ENCODE data around the gene CHCHD3.

Gene CHCHD3

DNA sequence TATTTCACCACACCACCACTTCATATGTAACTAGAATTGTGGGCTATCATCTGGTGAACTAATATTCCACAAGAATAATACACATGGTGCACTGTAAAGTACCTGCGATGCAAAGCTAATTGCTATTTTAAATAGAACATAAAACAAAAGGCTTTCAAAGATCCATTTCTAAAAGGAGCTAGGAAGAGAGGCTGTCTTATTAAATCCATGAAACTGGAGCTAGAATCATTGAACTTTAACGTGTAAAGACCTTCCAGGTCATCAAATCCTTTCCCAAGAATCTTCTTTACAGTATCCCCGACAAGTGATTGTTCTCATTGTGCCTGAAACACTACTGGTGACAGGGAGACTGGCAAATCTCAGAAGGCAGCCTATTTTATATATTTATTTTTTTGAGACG is 224.9 kb downstream of the CHCHD3 start:
- DNase-seq = no peak

DNA sequence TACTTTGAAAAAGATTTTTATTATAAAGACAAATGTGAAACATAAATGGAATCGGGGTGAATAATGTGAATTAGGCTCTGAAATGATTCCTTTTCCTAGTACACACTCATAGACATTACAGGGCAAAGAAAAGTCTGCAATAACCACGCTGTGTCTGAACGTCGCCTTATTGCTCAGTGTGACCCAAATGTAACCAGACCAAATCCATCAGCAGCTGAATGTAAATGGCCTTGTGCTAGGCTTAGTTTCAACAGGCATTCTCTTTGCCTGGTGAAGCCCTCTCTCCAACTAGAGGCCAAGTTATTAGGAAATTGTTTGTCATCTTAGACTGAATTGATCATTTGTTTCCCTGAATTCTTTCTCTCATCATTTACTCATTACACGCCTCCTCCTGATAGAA is 225.5 kb downstream of the CHCHD3 start:
- DNase-seq = no peak

DNA sequence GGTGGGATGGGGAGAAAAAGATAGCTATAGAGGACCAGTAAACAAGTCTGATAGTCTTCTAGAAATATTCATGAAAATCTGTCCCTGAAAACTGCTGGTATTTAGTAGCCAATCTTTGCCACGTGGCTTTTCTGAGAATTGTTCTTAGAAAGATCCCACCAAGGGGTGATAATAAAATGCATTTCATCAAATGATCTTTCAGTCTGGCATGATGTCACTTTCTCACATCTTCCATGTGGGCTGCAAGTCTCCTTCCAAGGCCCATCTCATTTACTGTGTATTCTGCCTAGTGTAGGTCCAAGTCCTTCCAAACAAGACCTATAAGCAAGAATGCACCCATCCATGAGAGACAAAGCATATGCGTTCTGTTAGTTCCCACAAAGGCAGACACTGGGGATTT is 226.0 kb downstream of the CHCHD3 start:
- DNase-seq = no peak

DNA sequence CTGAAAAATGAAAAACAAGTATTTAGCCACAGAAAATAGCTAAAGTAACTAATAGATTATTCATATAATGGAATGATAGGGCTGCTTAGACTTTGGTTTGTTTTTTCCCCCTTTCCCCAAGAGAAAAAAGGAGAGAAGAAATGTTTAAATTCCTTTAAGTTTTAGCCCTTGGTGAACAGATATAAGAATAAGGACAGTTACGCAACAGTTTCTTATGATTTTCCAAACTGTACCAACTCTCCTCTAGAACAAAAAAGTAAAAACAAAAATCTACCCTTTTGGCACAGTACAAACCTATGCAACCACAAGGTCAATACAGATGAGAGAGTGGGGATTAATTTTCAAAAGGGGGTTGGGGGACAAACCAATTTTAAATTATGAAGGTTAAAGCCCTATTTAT is 227.7 kb downstream of the CHCHD3 start:
- DNase-seq = no peak

DNA sequence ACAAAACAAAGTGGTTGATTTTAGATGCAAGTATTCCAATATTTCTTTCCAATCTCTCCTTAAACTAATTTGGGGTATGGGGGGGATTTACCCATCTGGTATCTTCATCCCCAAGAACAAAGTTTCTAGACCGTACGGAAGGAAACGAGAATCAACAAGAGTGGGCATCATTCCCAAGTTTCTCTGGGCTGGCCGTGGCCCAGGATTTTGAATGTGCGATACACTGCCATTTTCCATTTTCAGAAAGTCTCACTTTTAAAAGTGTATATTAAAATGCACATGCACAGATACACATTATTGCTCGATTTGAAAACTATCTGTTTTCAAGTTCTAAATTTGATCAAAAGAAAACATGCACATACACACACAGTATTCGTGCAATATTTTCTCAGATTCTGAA is 234.5 kb downstream of the CHCHD3 start:
- DNase-seq = no peak

DNA sequence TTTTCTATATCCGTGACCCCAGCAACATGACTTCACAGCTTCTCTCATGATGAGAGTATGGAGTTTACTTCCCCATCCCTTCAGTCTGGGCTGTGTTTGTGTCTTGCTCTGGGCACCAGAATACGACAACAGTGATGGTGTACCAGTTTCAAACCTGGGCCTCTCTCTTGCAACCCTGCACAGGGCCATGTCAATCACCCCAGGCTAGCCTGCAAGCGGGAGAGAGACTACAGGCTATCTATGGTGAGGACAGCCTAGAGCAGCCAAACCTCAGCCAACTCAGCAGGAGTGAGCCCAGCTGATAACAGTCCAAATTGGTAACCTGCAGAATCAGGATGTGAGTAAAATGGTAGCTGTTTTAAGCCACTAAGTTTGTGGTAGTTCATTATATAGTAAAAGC is 235.8 kb downstream of the CHCHD3 start:
- no peak for DNase-seq

DNA sequence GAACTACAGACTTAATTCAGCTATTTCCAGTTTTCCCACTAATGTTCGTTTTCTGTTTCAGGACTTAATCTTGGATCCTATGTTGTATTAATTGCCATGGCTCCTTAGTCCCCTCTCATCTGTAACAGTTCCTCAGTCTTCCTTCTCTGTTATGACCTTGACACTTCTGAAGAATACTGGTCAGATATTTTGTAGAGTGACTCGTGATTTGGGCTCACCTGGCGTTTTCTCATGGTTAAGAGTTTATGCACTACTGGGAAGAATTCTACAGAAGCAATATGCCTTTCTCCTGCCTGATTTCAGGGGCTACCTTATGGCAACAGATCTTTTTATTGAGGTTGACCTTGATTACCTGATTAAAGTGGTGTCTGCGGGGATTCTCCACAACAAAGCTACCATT is 239.4 kb downstream of the CHCHD3 start:
- DNase-seq = no peak

DNA sequence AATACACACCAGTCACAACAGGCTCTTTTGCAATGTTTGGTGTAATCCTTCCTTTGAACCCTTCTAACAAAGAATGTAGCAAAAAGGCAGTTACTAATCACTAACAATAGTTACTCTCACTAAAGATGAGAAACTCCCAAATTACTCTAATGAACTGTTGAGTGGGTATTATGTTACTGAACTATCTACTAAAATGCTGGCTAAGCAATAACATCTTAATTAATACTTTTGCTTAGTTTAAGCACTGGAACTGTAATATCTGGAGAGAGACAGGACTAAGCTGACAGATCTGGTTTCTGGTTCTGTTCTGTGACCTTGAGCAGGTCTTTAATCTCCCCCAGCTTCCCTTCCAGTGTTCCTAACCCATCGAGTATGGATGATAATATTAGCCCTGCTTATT is 241.7 kb downstream of the CHCHD3 start:
- no peak for DNase-seq

DNA sequence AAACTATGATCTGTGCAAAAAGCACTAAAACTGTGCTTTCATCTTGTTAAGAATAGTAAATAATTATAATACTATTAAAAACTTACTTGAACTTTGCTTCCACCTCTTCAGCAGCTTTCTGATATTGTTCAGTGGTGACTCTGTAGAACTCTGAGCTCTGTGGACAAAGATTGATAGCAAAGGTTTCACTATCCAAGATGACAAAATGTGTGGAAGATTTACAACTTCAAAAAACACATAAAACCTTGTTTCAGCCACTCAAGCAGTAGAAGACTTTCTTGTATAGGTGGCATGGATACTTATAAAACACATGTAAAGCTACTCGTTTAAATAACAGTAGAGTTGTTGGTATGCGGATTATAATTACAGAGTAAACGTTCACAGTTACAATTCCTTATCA is 243.6 kb downstream of the CHCHD3 start:
- no peak for DNase-seq

DNA sequence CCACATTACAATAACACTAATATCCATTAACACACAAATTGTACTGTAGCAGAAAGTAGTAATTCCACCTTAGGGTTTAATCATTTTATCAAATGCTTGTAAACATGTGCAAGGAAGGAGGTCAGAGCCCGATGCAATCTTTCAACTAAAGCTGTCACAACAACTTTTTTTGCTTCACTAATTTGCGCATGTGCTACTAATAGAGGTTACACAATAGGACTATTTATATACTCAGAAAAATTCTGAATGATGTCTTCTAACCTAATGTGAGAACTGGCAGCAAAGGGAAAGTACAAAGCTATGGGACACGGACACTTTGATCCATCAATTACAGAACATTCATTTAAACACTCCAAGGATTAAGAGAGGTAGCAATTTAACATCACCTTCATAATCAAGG is 244.4 kb downstream of the CHCHD3 start:
- DNase-seq = no peak

DNA sequence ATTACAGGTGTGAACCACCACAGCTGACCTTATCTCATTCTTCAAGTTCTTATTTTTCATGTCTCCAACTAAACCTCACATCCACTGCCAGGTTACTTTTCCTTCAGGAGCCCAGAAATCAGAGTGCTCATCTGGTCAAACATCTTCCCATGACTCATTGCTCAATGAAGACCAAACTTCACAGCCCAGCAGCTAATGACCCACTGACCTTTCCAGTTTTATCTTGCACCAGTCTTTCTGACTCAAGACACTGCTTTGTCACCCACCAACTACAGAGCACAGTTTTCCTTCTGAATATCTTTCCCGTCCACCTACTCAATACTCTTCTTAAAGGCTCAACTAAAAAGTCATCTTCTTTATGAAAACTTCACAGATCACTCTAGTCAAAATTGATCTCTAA is 245.1 kb downstream of the CHCHD3 start:
- no peak for DNase-seq

DNA sequence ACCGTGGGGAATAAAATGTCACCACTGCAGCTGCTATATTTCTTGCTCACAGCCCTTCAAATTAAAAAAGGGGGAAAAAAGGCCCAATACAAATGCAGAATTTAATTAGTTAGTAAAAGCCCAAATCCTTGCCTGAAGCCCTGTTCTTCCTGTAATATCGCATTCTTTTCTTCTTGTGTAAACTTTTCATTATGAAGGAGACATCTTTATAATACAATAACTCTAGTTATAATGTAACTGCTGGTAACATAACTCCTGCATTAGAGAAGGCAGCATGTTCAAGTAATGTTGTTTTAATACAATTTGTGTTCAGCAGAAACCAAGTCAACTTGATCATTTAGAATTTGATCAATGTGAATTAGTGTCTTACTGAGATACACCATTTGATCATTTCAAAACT is 250.9 kb downstream of the CHCHD3 start:
- no peak for DNase-seq

DNA sequence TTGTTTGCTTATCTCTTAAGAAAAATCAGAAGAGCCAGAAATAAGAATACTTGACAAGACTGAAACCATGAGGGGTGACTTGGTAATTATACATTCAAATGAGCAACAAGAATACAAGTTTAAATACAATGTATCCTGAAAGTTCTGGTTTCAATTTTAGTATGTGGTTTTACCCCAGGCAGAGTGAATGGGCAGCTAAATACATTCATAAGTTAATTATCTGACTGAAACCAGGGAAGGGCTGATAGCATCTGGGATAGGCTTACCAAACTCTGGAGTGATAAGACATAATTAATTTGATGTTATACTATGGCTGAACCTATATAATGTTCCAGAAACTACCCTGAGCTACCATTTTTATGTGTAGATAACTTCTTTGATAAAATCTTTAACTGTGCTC is 253.4 kb downstream of the CHCHD3 start:
- no peak for DNase-seq

DNA sequence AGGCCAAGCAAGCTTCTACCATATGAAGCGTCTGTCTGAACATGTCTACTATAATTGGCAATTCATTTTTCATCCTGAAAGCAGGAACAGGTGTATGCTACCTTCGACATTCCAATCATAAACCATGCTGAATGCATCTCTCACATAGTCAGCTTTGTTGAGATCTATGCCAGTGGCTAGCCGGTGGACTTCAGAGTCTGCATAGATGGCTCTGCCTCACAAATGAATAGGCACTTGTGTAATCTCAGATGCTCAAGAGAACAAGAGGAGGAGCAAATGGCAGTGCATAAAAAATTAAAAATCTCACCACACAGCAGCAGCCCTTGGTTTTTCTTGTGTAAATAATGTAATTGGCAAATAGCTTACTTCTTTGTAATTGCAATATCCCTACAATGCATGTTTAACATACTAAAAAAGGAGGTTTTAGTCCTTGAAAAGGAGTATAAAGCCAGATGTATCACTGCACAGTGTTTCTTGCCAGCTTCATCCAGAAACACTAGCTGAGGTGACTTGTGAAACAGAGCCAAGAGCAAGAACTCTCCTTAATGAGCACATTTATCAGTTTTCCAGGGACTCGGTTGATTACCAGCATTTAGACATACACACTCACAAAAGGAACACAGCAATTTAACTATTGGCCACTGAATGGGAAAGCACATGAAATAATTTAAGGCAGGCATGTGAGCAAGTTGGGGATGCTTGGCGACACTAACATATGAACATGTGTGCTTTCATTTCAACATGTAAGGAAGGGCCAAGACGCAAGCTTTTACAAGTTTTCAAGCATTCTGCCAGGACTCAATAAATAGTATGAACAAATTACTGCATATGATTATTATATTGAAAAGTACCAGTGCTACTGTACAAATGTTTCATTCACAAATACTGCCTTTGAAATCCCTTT is 255.7 kb downstream of the CHCHD3 start:
- no peak for DNase-seq

DNA sequence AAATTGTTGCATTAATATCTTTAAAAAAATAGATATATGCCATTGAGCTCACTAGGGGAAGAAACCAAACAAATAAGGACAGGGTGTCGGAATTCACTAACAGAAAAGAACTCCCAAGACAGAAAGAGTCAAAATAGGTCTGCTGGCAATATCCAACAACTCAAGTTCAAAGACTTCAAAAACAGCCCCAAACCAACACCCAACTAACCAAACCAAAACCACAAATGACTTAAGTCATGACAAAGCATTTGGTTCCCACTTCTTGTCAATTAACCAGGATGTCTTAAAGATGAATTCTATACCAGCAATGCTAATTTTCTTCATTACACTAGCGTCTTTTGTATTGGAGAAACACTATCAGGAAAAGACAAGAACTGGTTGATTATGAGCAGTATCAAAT is 256.7 kb downstream of the CHCHD3 start:
- no peak for DNase-seq

DNA sequence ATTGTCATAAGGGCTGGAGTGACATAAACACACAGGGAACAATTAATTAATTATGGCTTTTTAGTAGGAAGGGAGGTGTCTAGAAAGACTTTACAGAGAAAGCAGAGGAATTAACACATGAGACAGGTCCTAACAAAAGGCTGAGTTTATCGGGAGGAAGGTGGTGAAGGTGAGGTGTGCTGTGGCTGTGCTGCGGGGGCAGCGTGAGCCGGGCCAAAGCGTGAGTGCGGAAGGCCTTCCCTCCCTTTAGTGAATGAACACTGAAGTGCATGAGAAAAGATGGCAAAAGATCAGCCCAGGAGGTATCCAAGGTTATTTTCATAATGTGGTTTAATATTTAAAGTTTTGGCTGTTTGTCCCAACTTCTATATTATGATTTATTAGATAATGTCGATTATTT is 262.2 kb downstream of the CHCHD3 start:
- DNase-seq = no peak

DNA sequence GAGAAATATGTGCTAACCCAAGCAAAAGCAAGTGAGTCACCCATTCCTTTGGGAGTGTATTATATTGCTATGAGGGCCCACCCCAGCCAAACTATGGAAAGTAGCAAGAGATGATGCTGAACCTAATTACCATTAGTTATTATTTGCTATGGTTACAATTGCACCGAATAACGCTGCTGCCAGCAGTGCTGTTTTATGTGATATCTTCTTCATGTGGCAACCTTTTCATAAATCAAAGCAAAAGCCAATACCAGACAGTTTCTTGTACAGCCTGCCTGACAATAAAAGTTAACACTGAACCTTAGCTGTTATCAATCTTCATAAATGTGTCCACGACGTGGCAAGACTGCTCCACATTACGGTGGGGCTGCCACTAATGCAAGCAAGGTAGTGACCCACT is 263.9 kb downstream of the CHCHD3 start:
- DNase-seq = no peak

DNA sequence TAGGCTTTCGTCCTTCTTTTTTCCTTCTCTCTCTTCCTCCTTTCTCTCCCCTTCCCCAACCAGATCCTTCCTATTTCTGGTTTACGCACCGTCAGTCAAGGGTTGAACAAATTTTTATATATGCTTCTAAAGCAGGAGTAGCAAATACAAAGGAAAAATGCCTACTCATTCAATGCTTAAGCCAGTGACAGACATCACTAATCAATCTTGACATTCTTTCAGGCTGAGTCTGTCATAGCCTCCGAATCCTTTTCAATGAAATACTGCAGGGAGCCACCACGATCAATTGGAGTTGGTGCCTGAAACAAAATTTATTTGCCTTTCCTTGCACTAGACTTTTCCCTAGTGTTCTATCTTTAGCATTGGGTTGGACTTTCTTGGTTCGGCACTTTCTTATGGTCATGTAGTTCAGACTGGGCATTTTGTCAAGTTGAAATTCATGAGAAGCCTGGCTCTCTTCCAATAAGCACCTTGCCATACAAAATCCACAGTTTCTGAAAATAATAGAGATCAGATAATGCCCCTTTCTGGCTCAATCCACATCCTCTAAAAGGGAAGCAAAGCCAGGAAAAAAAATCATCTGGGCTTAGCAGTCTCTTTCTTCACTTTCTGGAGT is 266.1 kb downstream of the CHCHD3 start:
- peak; percentile 14 for DNase-seq

DNA sequence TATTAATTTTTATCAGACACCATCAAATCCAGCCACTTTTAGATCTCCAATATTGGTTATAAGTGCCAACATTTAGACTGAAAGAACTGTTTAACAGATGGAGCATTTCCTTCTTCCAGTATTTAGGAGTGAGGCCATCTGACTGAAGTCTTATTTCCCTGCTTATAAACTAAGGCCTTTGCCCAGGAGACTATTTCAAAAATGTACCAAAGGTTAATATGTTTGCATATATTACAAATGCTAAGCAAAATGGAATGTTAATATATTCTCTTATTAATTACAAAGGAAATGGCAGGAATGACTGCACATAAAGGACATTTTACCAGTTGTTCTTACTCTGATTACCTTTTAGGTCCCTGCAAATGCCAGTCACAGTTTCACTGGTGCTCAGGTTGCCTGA is 266.8 kb downstream of the CHCHD3 start:
- DNase-seq = no peak

DNA sequence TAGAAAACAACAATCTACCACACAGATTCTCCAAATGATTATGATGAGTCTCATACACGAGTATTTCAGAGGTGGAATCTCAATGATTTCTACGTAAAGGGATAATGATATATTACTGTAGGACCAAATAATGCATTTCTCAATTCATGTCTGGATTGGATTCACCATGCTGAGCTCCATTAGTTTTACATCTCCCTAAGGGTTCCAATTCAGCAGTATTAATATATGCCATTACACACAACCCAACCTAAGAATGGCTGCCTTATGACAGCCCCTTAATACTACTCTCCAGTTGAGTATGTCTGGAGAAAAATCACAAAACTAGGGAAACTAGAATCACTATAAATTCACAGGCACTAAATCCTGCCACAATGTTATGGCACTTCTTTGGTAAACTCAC is 271.3 kb downstream of the CHCHD3 start:
- no peak for DNase-seq

DNA sequence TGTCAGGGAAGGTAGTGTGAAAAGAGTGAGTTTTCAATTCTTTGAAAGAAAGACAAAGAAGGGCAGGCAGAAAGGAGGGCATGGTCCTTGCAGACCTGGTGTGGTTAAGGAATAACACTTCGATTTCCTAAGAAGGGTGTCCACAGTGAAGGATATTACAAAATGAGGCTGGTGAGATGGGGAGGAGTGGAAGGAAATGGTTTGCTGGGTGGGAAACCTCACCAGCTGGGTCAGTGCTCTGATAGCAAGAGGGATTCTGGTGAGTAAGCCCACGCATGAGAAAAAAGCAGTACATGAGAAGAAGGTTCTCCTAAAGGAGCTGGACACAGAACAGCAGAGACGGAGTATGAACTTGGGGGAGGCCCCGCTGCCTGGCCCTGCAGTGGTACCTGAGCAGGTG is 275.1 kb downstream of the CHCHD3 start:
- DNase-seq = no peak

DNA sequence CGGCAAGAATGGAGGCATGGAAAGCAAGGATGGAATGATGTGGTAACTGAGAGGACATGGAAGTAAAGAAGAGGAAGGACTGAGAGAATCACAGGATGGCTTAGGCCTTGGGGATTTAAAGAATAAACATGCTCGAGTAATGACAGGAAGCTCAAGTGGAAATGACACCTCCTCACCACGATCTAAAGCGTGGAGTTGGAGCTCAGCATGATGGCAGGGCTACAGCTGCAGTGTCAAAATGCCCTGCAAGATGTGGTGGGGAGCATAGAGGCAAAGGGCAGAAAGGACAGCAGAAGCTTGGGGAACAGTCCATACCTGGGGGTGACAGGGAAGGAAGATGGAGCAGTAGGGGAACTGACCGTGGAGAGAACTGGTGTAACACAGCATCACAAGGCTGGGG is 276.1 kb downstream of the CHCHD3 start:
- DNase-seq = no peak

DNA sequence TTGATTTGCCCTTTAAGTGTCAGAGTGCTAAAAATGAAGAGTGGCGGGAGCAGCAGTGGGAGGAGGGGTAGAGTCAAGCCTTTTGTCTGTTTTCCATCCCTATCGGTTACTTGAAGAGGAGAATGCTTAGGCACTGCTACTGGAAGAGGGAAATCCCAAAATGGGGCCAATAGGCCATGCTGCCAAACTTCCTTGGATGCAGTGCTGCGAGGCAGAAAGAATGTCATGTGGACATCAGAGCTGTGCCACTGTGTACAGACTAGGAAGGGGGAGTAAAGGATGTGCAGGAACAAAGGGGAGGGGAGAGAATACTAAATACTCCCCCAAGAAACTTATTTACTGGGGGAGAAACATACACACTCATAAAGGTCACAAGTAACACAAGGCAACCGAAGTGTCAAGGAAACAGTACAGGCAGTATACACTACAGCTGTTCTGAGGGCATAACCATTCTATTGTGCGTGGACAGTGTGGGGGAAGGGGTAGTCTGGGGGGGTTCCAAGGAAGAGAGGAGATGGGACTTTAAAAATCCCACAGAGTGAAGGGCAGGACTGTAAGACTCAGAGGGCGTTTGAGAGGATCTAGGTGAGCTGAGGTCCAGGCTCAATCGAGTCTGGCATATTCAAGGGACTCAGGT is 276.9 kb downstream of the CHCHD3 start:
- DNase-seq = no peak

DNA sequence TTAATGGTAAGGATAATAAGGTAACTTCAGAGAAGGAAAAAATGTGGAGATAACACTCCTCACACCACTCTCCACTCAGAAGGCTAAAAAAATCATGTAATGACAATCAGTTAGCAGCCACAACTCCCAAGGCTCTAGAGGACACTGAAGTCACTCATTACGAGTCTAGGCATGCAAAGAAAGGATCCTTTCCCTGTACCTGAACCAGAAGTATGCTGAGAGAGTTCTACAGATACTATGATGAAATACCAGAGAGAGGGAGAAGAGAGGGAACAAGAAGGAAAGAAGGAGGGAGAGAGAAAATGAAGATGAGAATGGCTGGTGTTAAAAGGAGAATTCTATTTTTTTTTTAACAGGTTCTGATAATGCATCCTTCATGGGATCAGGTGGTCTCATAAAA is 281.4 kb downstream of the CHCHD3 start:
- no peak for DNase-seq

DNA sequence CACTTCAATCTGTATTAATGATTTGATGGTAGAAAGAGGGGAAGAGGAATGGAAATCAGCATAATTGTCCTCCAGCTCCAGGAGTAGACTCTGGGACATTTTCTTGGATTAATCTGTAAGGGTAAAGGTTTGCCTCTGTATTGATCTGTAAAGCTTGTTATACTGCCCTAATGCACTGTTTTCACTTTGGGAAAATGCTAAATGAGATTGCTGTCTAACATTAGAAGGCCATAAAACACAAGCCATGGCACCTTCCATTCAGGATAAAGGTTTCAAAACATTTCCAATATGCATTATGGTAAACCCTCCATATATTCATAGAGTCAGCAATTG is 282.8 kb downstream of the CHCHD3 start:
- DNase-seq = no peak

All from NCI-H69 (cell line).